SW480 (cell line): ENCODE results near the gene SPATA4.
"Not testable (repeated sequence)": the region's sequence is repeated elsewhere in the genome, so short reads cannot be mapped to it uniquely, and the experiment has no call there.

Source experiments
- DNase-seq: peaks from one replicate; pipeline ENCODE4 v3.0.0-alpha.2; 2016; ENCODE audit warnings: low spot score

Gene SPATA4

GRCh38 chr4:176195184-176195978 is at the start of gene SPATA4:
TSS of gene SPATA4 (minus strand) at chr4:176195585. CDS start at chr4:176195562, 23 bp downstream.
- peak; percentile 80 for DNase-seq

GRCh38 chr4:176242764-176243347 is 47.5 kb upstream of the SPATA4 start:
- DNase-seq, result no peak

- DNase-seq, result no peak
Measured at GRCh38 chr4:176241703-176242102, 46.3 kb upstream of the SPATA4 start.

- DNase-seq, result no peak
Measured at GRCh38 chr4:176238826-176239225, 43.4 kb upstream of the SPATA4 start.

GRCh38 chr4:176238157-176238610 is 42.8 kb upstream of the SPATA4 start:
- DNase-seq, result no peak

- no peak for DNase-seq
Measured at GRCh38 chr4:176236946-176237345, 41.6 kb upstream of the SPATA4 start.

- DNase-seq, result no peak
Measured at GRCh38 chr4:176230836-176231235, 35.5 kb upstream of the SPATA4 start.

- DNase-seq, result no peak
Measured at GRCh38 chr4:176229645-176230044, 34.3 kb upstream of the SPATA4 start.

- no peak for DNase-seq
Measured at GRCh38 chr4:176226736-176227135, 31.4 kb upstream of the SPATA4 start.

GRCh38 chr4:176223561-176223960 is 28.2 kb upstream of the SPATA4 start:
- DNase-seq, result no peak

- DNase-seq, result no peak
Measured at GRCh38 chr4:176222149-176222548, 26.8 kb upstream of the SPATA4 start.

- DNase-seq, result no peak
Measured at GRCh38 chr4:176217510-176217909, 22.1 kb upstream of the SPATA4 start.

- DNase-seq, result not testable (repeated sequence)
Measured at GRCh38 chr4:176212351-176212750, 17.0 kb upstream of the SPATA4 start.

- DNase-seq, result no peak
Measured at GRCh38 chr4:176210579-176211296, 15.4 kb upstream of the SPATA4 start.

- DNase-seq, result no peak
Measured at GRCh38 chr4:176210101-176210500, 14.7 kb upstream of the SPATA4 start.

- no peak for DNase-seq
Measured at GRCh38 chr4:176209535-176209934, 14.2 kb upstream of the SPATA4 start.

GRCh38 chr4:176207839-176208238 is 12.5 kb upstream of the SPATA4 start:
- no peak for DNase-seq

GRCh38 chr4:176205299-176205698 is 9.9 kb upstream of the SPATA4 start:
- no peak for DNase-seq

- DNase-seq, result no peak
Measured at GRCh38 chr4:176198316-176198903, 3.0 kb upstream of the SPATA4 start.

GRCh38 chr4:176193938-176194337 is 1.4 kb downstream of the SPATA4 start:
- DNase-seq, result no peak

GRCh38 chr4:176193126-176193525 is 2.3 kb downstream of the SPATA4 start:
- no peak for DNase-seq

- DNase-seq, result no peak
Measured at GRCh38 chr4:176191974-176192373, 3.4 kb downstream of the SPATA4 start.
